CD14-positive monocyte (primary cell): ENCODE results near the gene NELFA. TPM values are rescaled to one million over a fixed set of nuclear protein-coding genes. Genes with fewer than 3 reads are reported as not detected.

ENCODE experiments used
- DNase-seq, 3 donors: peaks; one replicate each; pipeline ENCODE4 v3.0.0-alpha.2; 2011 to 2022
- H2AFZ ChIP-seq: 2 replicates; pipeline ENCODE4 v1.6.0; 2012; ENCODE audit warnings: mild to moderate bottlenecking, low read depth, low read length, inconsistent platforms; ENCODE audit not compliant: insufficient read depth, poor library complexity, severe bottlenecking
- H3K27ac ChIP-seq, 2 donors: 1 replicate in 1 of 2; 2 replicates in 1 of 2; pipeline ENCODE4 v1.5.1; 2012 to 2013; ENCODE audit warnings: low read length in 2 of 2, control low read depth in 1 of 2, inconsistent platforms in 1 of 2, low read depth in 1 of 2, mild to moderate bottlenecking in 1 of 2
- H3K27me3 ChIP-seq, 2 donors: one replicate each; pipeline versions ENCODE4 v1.6.0 to v1.6.1; 2011 to 2013; ENCODE audit warnings: low read length in 2 of 2; ENCODE audit not compliant: control insufficient read depth in 2 of 2, insufficient read depth in 2 of 2
- H3K36me3 ChIP-seq, 2 donors: replicated peaks in 1 of 2; 1 replicate in 1 of 2; 2 replicates in 1 of 2; pipeline versions ENCODE4 v1.5.1 to v1.6.1; 2012 to 2013; ENCODE audit warnings: low read length in 2 of 2, control low read depth in 1 of 2, inconsistent platforms in 1 of 2, mild to moderate bottlenecking in 1 of 2; ENCODE audit not compliant: insufficient read depth in 2 of 2, control insufficient read depth in 1 of 2
- H3K4me1 ChIP-seq, 2 donors: 1 replicate in 1 of 2; 2 replicates in 1 of 2; pipeline versions ENCODE4 v1.5.1 to v1.6.1; 2012 to 2013; ENCODE audit warnings: low read length in 2 of 2, control low read depth in 1 of 2, inconsistent platforms in 1 of 2, mild to moderate bottlenecking in 1 of 2, moderate library complexity in 1 of 2; ENCODE audit not compliant: insufficient read depth in 2 of 2, control insufficient read depth in 1 of 2
- H3K4me2 ChIP-seq: replicated peaks from 2 replicates; pipeline ENCODE3; 2012; ENCODE audit warnings: low read length, moderate library complexity, mild to moderate bottlenecking; ENCODE audit not compliant: poor library complexity, severe bottlenecking; ENCODE audit errors: extremely low read depth
- H3K4me3 ChIP-seq, 3 experiments: fragments of 200-600 bp in 1 of 3; sonication (generic) in 1 of 3; replicated peaks in 1 of 3; 1 replicate in 2 of 3; 2 replicates in 1 of 3; pipeline ENCODE4 v1.5.1; 2011 to 2013; ENCODE audit warnings: low read length in 3 of 3, mild to moderate bottlenecking in 3 of 3, control low read depth in 2 of 3, low read depth in 2 of 3, inconsistent platforms in 1 of 3, moderate library complexity in 1 of 3
- H3K79me2 ChIP-seq: 2 replicates; pipeline ENCODE4 v1.6.0; 2012; ENCODE audit warnings: mild to moderate bottlenecking, control low read depth, inconsistent platforms, low read length, moderate library complexity; ENCODE audit not compliant: insufficient read depth
- H3K9ac ChIP-seq: 2 replicates; pipeline ENCODE4 v1.6.0; 2017; ENCODE audit warnings: low read length, mild to moderate bottlenecking; ENCODE audit not compliant: insufficient read depth, poor library complexity, severe bottlenecking
- H3K9me3 ChIP-seq, 2 donors: replicated peaks in 1 of 2; 1 replicate in 1 of 2; 2 replicates in 1 of 2; pipeline versions ENCODE4 v1.5.1 to v1.6.1; 2012 to 2013; ENCODE audit warnings: low read length in 2 of 2, control low read depth in 1 of 2; ENCODE audit not compliant: control insufficient read depth in 1 of 2, insufficient read depth in 1 of 2
- H4K20me1 ChIP-seq: 2 replicates; pipeline ENCODE4 v1.6.0; 2012; ENCODE audit warnings: mild to moderate bottlenecking, low read length, control low read depth, moderate library complexity; ENCODE audit not compliant: insufficient read depth
- H3K27ac Mint-ChIP-seq, 7 donors: one replicate each; pipeline ENCODE4 v1.8.0; 2020; ENCODE audit warnings: mild to moderate bottlenecking in 7 of 7, mixed read lengths in 7 of 7, moderate library complexity in 6 of 7, inconsistent platforms in 2 of 7
- H3K27me3 Mint-ChIP-seq, 3 donors: one replicate each; pipeline ENCODE4 v1.8.0; 2021 to 2022; ENCODE audit warnings: low read depth in 3 of 3, mild to moderate bottlenecking in 3 of 3, mixed read lengths in 3 of 3, moderate library complexity in 3 of 3, inconsistent platforms in 1 of 3
- H3K36me3 Mint-ChIP-seq, 2 donors: one replicate each; pipeline ENCODE4 v1.8.0; 2020; ENCODE audit warnings: mixed read lengths in 2 of 2, inconsistent platforms in 1 of 2, mild to moderate bottlenecking in 1 of 2
- H3K4me1 Mint-ChIP-seq: one replicate; pipeline ENCODE4 v1.8.0; 2020; ENCODE audit warnings: mild to moderate bottlenecking, mixed read lengths
- H3K4me3 Mint-ChIP-seq, 2 donors: one replicate each; pipeline ENCODE4 v1.8.0; 2020; ENCODE audit warnings: mild to moderate bottlenecking in 2 of 2, mixed read lengths in 2 of 2, moderate library complexity in 1 of 2
- H3K9me3 Mint-ChIP-seq, 7 donors: one replicate each; pipeline ENCODE4 v1.8.0; 2020 to 2022; ENCODE audit warnings: mixed read lengths in 7 of 7, mild to moderate bottlenecking in 6 of 7, moderate library complexity in 6 of 7, inconsistent platforms in 2 of 7
- CTCF ChIP-seq: fragments of 200-600 bp; IDR thresholded peaks from one replicate; pipeline ENCODE4 v1.8.0; 2022; ENCODE audit warnings: antibody characterized with exemption, mild to moderate bottlenecking
- WGBS: methylation state at CpG from one replicate; pipeline ENCODE4 v1.1.5; 2013; ENCODE audit warnings: missing lambda C conversion rate; ENCODE audit not compliant: insufficient coverage; 5-methylcytosine and 5-hydroxymethylcytosine counted together
- intact Hi-C, 2 donors: fragments of 100-400 bp; cut with micrococcal nuclease; formaldehyde crosslinking; loops; one replicate each; pipeline versions ENCODE4 v1.15.0 to v1.15.1; 2023
- polyA plus RNA-seq, 3 donors: library from polyadenylated mRNA; depleted of rRNA in 1 of 3; unstranded in 2 of 3; stranded (reverse) in 1 of 3; fragments of 300-500 nt in 2 of 3; fragments of >200 nt in 1 of 3; fragmentation: Illumina TruSeq in 2 of 3; gene quantifications; 1 replicate in 2 of 3; 2 replicates in 1 of 3; pipeline ENCODE4 v1.2.3, GENCODE V29; 2012 to 2021

The NELFA gene
- polyA plus RNA-seq, 3 donors = 10.0 to 22.1 (median 10.5) TPM

DNA sequence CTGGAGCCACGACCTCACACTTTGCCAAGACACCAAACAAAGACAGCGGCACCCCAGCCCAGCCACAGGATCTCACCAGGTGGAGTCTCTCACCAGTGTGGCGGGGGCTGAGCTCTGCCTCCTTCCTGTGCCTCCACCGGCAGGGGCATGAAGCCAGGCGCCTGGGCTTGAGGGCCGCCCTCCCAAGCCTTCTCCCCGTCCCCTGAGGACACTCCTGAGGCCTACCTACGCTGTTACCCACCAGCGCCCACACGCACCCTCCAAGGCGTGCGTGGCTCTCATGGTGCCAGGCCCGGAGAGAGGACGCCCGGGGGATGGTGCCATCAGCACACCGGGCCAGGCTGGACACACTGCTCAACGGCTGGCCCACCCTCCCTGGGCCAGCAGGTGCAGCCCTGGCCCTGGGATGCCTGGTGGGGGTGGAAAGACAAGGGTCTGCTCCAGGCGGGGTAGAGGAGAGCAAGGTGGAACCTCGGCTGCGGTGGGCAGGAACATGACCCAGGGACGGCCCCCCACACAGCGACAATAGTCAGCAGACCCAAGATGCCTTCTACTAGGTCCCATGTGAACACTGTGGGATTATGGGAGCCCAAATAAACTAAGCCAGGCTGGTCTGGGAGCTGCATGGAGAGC lies 22.1 kb downstream of the NELFA start:
- no peak overlapping the region for H3K27ac Mint-ChIP-seq
- H3K36me3 Mint-ChIP-seq = peaks cover 76 to 97% of the 10 kb centered on the region in 2 donors
- peaks cover 90 to 100% of the 10 kb centered on the region in 2 donors for H3K36me3 ChIP-seq
- no peak overlapping the region for H3K4me2 ChIP-seq
- H4K20me1 ChIP-seq = peaks cover 22% of the 10 kb centered on the region
- no peak for DNase-seq
- no peaks in the 10 kb centered on the region for H3K4me1 ChIP-seq
- intact Hi-C loops = no loop called here
- H3K9ac ChIP-seq = no peak overlapping the region
- H3K4me3 Mint-ChIP-seq = no peak overlapping the region
- no peak for TF ChIP-seq CTCF
- H3K4me3 ChIP-seq = no peak overlapping the region
- no peak overlapping the region for H3K27ac ChIP-seq
- 88% methylated on average over 16 of the region's 22 CpGs for WGBS
- no peaks in the 10 kb centered on the region for H3K4me1 Mint-ChIP-seq
- H3K9me3 Mint-ChIP-seq = no peaks in the 10 kb centered on the region
- no peaks in the 10 kb centered on the region for H3K27me3 ChIP-seq
- H3K79me2 ChIP-seq = peaks cover 4% of the 10 kb centered on the region
- no peak overlapping the region for H2AFZ ChIP-seq
- no peaks in the 10 kb centered on the region for H3K9me3 ChIP-seq
- H3K27me3 Mint-ChIP-seq = no peaks in the 10 kb centered on the region

- no peaks in the 10 kb centered on the region for H3K4me1 ChIP-seq
- Mint-ChIP-seq H3K4me1 (no peaks in the 10 kb centered on the region), H3K27me3 (no peaks in the 10 kb centered on the region), H3K36me3 (peaks cover 78 to 98% of the 10 kb centered on the region in 2 donors), H3K4me3 (no peak overlapping the region), H3K9me3 (peaks cover 0 to 3% (median 0%) of the 10 kb centered on the region in 7 donors), H3K27ac (no peak overlapping the region)
- no peak overlapping the region for H3K9ac ChIP-seq
- H4K20me1 ChIP-seq = peaks cover 15% of the 10 kb centered on the region
- WGBS = 94% methylated on average over 48 of the region's 54 CpGs
- H3K4me2 ChIP-seq = no peak overlapping the region
- no peak for TF ChIP-seq CTCF
- no peak overlapping the region for H3K27ac ChIP-seq
- H2AFZ ChIP-seq = no peak overlapping the region
- H3K27me3 ChIP-seq = no peaks in the 10 kb centered on the region
- H3K4me3 ChIP-seq = no peak overlapping the region
- peaks cover 2% of the 10 kb centered on the region for H3K79me2 ChIP-seq
- intact Hi-C loops = no loop called here
- peaks cover 93 to 100% of the 10 kb centered on the region in 2 donors for H3K36me3 ChIP-seq
- no peak for DNase-seq
- H3K9me3 ChIP-seq = no peaks in the 10 kb centered on the region
Observed at GRCh38 chr4:1985780-1986577, 22.8 kb downstream of the NELFA start.
